HCT116 (cell line): ENCODE results near the gene CRYGA. TPM values are rescaled to one million over a fixed set of nuclear protein-coding genes. Genes with fewer than 3 reads are reported as not detected.

ENCODE experiments used
- ATAC-seq: fragments of 200-7000 bp; cut with Tn5 transposase; 2 replicates; pipeline ENCODE4 v1.9.1; 2020; ENCODE audit warnings: mild to moderate bottlenecking, moderate library complexity
- BruUV-seq: library from RNA; stranded (reverse); fragments of 400-500 nt; replicated peaks from 2 replicates; lab custom pipeline; 2021; lab: Mats Ljungman, UMichigan
- CTCF ChIA-PET: fragments of 300-600 bp; sonication (Branson Sonifier 250); formaldehyde crosslinking; loops from one replicate; lab custom pipeline; 2021; ENCODE audit warnings: antibody characterized with exemption; lab: Charles Lee
- POLR2A ChIA-PET: fragments of 300-600, 350-600 bp; sonication (Branson Sonifier 250); formaldehyde crosslinking; loops from one replicate; lab custom pipeline; 2021; ENCODE audit warnings: antibody characterized with exemption; lab: Charles Lee
- RAD21 ChIA-PET, 2 experiments: fragments of 300-600 bp; sonication (Branson Sonifier 250); formaldehyde crosslinking; loops; one replicate each; lab custom pipeline; 2023; ENCODE audit warnings: low total read pairs in 2 of 2; ENCODE audit not compliant: uncharacterized antibody in 2 of 2, unreplicated experiment in 2 of 2, low non-redundant PET in 1 of 2; lab: Charles Lee
- DNase-seq: peaks from one replicate; pipeline ENCODE4 v3.0.0-alpha.2; 2010; ENCODE audit warnings: low read depth, low spot score
- H2AFZ ChIP-seq: fragments of 200-600 bp; shearing (Covaris generic), sonication (generic); 2 replicates; pipeline ENCODE4 v1.6.1; 2017; ENCODE audit warnings: low read depth, mixed run types, mixed read lengths, antibody characterized with exemption, low read length; ENCODE audit not compliant: poor library complexity, severe bottlenecking
- H3K27ac ChIP-seq: 2 replicates; pipeline ENCODE4 v1.5.1; 2012; ENCODE audit warnings: low read depth, low read length
- H3K27me3 ChIP-seq: fragments of 200-600 bp; sonication (generic); 2 replicates; pipeline ENCODE4 v1.6.1; 2016; ENCODE audit warnings: mixed run types, low read length, mixed read lengths; ENCODE audit not compliant: insufficient read depth
- H3K36me3 ChIP-seq, 2 experiments: fragments of 200-500 bp in 1 of 2; fragments of 200-600 bp in 1 of 2; sonication (Bioruptor generic) in 1 of 2; sonication (generic) in 1 of 2; 2 replicates each; pipeline versions ENCODE4 v1.5.1 to v1.6.1; 2014 to 2016; ENCODE audit warnings: low read length in 2 of 2, inconsistent platforms in 1 of 2, mixed read lengths in 1 of 2, mixed run types in 1 of 2; ENCODE audit not compliant: insufficient read depth in 2 of 2, control insufficient read depth in 1 of 2
- H3K4me1 ChIP-seq, 2 experiments: fragments of 200-600 bp in 1 of 2; sonication (generic) in 1 of 2; 2 replicates each; pipeline versions ENCODE4 v1.5.1 to v1.6.1; 2012 to 2017; ENCODE audit warnings: low read length in 2 of 2, inconsistent platforms in 1 of 2, mild to moderate bottlenecking in 1 of 2, mixed read lengths in 1 of 2, mixed run types in 1 of 2, moderate library complexity in 1 of 2; ENCODE audit not compliant: insufficient read depth in 2 of 2, control insufficient read depth in 1 of 2
- H3K4me2 ChIP-seq: fragments of 200-600 bp; sonication (generic); 2 replicates; pipeline ENCODE4 v1.6.1; 2017; ENCODE audit warnings: mixed run types, low read length, mixed read lengths
- H3K4me3 ChIP-seq, 2 experiments: fragments of 200-600 bp in 1 of 2; sonication (generic) in 1 of 2; replicated peaks in 1 of 2; 2 replicates each; pipeline ENCODE4 v1.5.1; 2011 to 2016; ENCODE audit warnings: low read length in 2 of 2, control low read depth in 1 of 2, low read depth in 1 of 2, mild to moderate bottlenecking in 1 of 2, mixed read lengths in 1 of 2, mixed run types in 1 of 2
- H3K79me2 ChIP-seq: fragments of 200-600 bp; sonication (generic); 2 replicates; pipeline ENCODE4 v1.6.1; 2017; ENCODE audit warnings: mild to moderate bottlenecking, mixed run types, low read length, moderate library complexity, mixed read lengths; ENCODE audit not compliant: insufficient read depth
- H3K9ac ChIP-seq: fragments of 200-600 bp; sonication (generic); 2 replicates; pipeline ENCODE4 v1.6.1; 2016; ENCODE audit warnings: low read length, mixed read lengths
- H3K9me2 ChIP-seq: fragments of 200-600 bp; sonication (generic), shearing (Covaris generic); 2 replicates; pipeline ENCODE4 v1.6.1; 2017; ENCODE audit warnings: mixed run types, mild to moderate bottlenecking, moderate library complexity; ENCODE audit not compliant: insufficient read depth
- H3K9me3 ChIP-seq, 2 experiments: fragments of 200-500 bp in 1 of 2; fragments of 200-600 bp in 1 of 2; sonication (Bioruptor generic) in 1 of 2; sonication (generic) in 1 of 2; 2 replicates each; pipeline ENCODE4 v1.6.1; 2014 to 2017; ENCODE audit warnings: low read length in 2 of 2, mixed read lengths in 2 of 2, inconsistent platforms in 1 of 2, low read depth in 1 of 2, mild to moderate bottlenecking in 1 of 2, mixed run types in 1 of 2, moderate library complexity in 1 of 2; ENCODE audit not compliant: control insufficient read depth in 1 of 2, insufficient read depth in 1 of 2
- H4K20me1 ChIP-seq: fragments of 200-600 bp; sonication (generic), shearing (Covaris generic); 2 replicates; pipeline ENCODE4 v1.6.1; 2017; ENCODE audit warnings: mixed run types, mild to moderate bottlenecking, moderate library complexity; ENCODE audit not compliant: insufficient read depth
- CBX3 ChIP-seq: IDR thresholded peaks from 2 replicates; pipeline ENCODE4 v1.6.1; 2012; ENCODE audit warnings: low read depth
- CEBPB ChIP-seq: IDR thresholded peaks from 2 replicates; pipeline ENCODE4 v1.6.1; 2012; ENCODE audit warnings: low read depth
- ELF1 ChIP-seq: IDR thresholded peaks from 2 replicates; pipeline ENCODE4 v1.6.1; 2012; ENCODE audit warnings: low read depth, borderline replicate concordance
- EZH2 ChIP-seq: fragments of 200-600 bp; sonication (generic); IDR thresholded peaks from 2 replicates; pipeline ENCODE4 v1.6.1; 2017; ENCODE audit warnings: antibody characterized with exemption, mixed run types
- EZH2phosphoT487 ChIP-seq: fragments of 200-600 bp; IDR thresholded peaks from 2 replicates; pipeline ENCODE4 v1.6.1; 2018; ENCODE audit warnings: antibody characterized with exemption, borderline replicate concordance
- FOSL1 ChIP-seq: IDR thresholded peaks from 2 replicates; pipeline ENCODE4 v1.6.1; 2012; ENCODE audit warnings: low read depth
- JUND ChIP-seq: IDR thresholded peaks from 2 replicates; pipeline ENCODE4 v1.6.1; 2012
- POLR2A ChIP-seq: IDR thresholded peaks from 2 replicates; pipeline ENCODE4 v1.7.0; 2011; ENCODE audit warnings: borderline replicate concordance; ENCODE audit not compliant: insufficient read depth, insufficient read length; ENCODE audit errors: extremely low read depth
- POLR2AphosphoS5 ChIP-seq: IDR thresholded peaks from 2 replicates; pipeline ENCODE4 v1.6.1; 2011; ENCODE audit warnings: mild to moderate bottlenecking, low read depth, low read length, moderate library complexity
- RAD21 ChIP-seq: IDR thresholded peaks from 2 replicates; pipeline ENCODE4 v1.6.1; 2012; ENCODE audit warnings: low read depth, mild to moderate bottlenecking
- TCF7L2 ChIP-seq: IDR thresholded peaks from 2 replicates; pipeline ENCODE4 v1.7.0; 2011; ENCODE audit warnings: borderline replicate concordance, inconsistent platforms; ENCODE audit not compliant: insufficient read depth, insufficient read length; ENCODE audit errors: extremely low read depth
- intact Hi-C: fragments of 100-400 bp; cut with micrococcal nuclease; formaldehyde crosslinking; loops from 2 replicates; pipeline ENCODE4 v1.10.0; 2022
- total RNA-seq: library from RNA; stranded (reverse); gene quantifications from one replicate; pipeline ENCODE4 v1.2.1, GENCODE V29; 2021; ENCODE audit not compliant: unreplicated experiment
- TF ChIP-seq, protein P1 (sequence below): IDR thresholded peaks from 2 replicates; pipeline ENCODE4 v1.6.1; 2012
- TF ChIP-seq, protein P2 (sequence below): IDR thresholded peaks from 2 replicates; pipeline ENCODE4 v1.6.1; 2011; ENCODE audit warnings: mild to moderate bottlenecking, low read length, moderate library complexity; ENCODE audit not compliant: insufficient replicate concordance; ENCODE audit errors: extremely low read depth
- TF ChIP-seq, protein P3 (sequence below), 3 experiments: fragments of 200-600 bp in 1 of 3; sonication (generic) in 1 of 3; IDR thresholded peaks in 2 of 3; conservative IDR thresholded peaks in 1 of 3; 2 replicates each; pipeline ENCODE4 v1.5.1; 2012 to 2017; ENCODE audit warnings: low read depth in 2 of 3, low read length in 2 of 3, antibody characterized with exemption in 1 of 3, borderline replicate concordance in 1 of 3, control low read depth in 1 of 3, mild to moderate bottlenecking in 1 of 3, mixed read lengths in 1 of 3, mixed run types in 1 of 3, moderate library complexity in 1 of 3; ENCODE audit not compliant: insufficient read depth in 1 of 3

CRYGA gene
- total RNA-seq, 1 experiment from 2014 or later, result not detected

DNA sequence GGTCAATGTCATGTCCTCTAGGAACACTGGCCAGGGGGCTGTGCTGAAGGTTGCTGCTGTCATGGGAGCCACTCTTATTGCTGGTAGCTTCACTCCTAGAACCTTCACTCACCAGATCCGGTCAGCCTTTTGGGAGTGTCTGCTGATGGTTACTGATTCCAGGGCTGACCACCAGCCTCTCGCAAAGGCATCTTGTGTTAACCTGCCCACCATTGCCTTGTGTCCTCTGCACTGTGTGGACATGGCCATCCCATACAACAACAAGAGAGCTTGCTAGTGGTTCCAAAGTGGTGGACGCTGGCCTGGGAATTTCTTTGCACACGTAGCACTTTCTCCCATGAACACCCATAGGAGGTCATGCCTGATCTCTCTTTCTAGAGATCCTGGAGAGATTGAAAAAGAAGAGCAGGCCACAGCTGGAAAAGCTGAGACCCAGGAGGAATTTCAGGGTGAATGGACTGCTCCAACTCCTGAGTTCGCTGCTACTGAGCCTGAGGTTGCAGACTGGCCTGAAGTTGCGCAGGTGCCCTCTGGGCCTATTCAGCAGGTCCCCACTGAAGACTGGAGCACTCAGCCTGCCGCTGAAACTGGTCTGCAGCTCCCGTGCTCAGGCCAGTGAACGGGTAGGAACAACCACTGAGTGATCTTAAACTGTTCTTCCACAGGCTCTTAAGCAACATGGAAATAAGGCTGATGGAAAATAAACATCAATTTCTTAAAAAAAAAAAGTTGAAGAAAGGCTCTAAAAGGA, 45.1 kb upstream of the CRYGA start:
- Histone ChIP-seq H3K9me2 (no peaks in the 10 kb centered on the region), H3K27ac (no peak overlapping the region), H3K4me1 (no peaks in the 10 kb centered on the region), H3K27me3 (no peaks in the 10 kb centered on the region), H2AFZ (no peak overlapping the region)
- CTCF ChIA-PET, result no interaction called here
- POLR2A ChIA-PET, result no interaction called here
- TF ChIP-seq POLR2AphosphoS5 (no peak), POLR2A (no peak), CBX3 (no peak), EZH2phosphoT487 (no peak), CEBPB (no peak), TCF7L2 (no peak), ELF1 (no peak), FOSL1 (no peak), RAD21 (no peak), JUND (no peak), EZH2 (no peak)
- TF ChIP-seq, protein P1, sequence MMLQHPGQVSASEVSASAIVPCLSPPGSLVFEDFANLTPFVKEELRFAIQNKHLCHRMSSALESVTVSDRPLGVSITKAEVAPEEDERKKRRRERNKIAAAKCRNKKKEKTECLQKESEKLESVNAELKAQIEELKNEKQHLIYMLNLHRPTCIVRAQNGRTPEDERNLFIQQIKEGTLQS, result no peak
- TF ChIP-seq, protein P2, sequence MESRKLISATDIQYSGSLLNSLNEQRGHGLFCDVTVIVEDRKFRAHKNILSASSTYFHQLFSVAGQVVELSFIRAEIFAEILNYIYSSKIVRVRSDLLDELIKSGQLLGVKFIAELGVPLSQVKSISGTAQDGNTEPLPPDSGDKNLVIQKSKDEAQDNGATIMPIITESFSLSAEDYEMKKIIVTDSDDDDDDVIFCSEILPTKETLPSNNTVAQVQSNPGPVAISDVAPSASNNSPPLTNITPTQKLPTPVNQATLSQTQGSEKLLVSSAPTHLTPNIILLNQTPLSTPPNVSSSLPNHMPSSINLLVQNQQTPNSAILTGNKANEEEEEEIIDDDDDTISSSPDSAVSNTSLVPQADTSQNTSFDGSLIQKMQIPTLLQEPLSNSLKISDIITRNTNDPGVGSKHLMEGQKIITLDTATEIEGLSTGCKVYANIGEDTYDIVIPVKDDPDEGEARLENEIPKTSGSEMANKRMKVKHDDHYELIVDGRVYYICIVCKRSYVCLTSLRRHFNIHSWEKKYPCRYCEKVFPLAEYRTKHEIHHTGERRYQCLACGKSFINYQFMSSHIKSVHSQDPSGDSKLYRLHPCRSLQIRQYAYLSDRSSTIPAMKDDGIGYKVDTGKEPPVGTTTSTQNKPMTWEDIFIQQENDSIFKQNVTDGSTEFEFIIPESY, result no peak
- TF ChIP-seq, protein P3, sequence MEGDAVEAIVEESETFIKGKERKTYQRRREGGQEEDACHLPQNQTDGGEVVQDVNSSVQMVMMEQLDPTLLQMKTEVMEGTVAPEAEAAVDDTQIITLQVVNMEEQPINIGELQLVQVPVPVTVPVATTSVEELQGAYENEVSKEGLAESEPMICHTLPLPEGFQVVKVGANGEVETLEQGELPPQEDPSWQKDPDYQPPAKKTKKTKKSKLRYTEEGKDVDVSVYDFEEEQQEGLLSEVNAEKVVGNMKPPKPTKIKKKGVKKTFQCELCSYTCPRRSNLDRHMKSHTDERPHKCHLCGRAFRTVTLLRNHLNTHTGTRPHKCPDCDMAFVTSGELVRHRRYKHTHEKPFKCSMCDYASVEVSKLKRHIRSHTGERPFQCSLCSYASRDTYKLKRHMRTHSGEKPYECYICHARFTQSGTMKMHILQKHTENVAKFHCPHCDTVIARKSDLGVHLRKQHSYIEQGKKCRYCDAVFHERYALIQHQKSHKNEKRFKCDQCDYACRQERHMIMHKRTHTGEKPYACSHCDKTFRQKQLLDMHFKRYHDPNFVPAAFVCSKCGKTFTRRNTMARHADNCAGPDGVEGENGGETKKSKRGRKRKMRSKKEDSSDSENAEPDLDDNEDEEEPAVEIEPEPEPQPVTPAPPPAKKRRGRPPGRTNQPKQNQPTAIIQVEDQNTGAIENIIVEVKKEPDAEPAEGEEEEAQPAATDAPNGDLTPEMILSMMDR (IDR thresholded peaks at IDR 0.05 in 2 of 3, conservative IDR thresholded peaks at IDR 0.05 in 1 of 3; ENCODE audit: borderline replicate concordance in 1 of 3, insufficient read depth in 1 of 3, low read depth in 2 of 3, low read length in 2 of 3), result no peak
- TF ChIP-seq, all 23 proteins: peak for 0
- Histone ChIP-seq H3K4me3 (no peak overlapping the region), H3K9me3 (no peaks in the 10 kb centered on the region), H3K79me2 (no peaks in the 10 kb centered on the region), H4K20me1 (no peaks in the 10 kb centered on the region), H3K9ac (no peak overlapping the region), H3K36me3 (no peaks in the 10 kb centered on the region), H3K4me2 (no peak overlapping the region)
- intact Hi-C loops, result no loop called here
- no TSS peak for BruUV-seq
- no peak for ATAC-seq
- no peak for DNase-seq
- RAD21 ChIA-PET, result no interaction called here
